Measurements from ENCODE around the gene ZNF681.
"Not testable (repeated sequence)": the region's sequence is repeated elsewhere in the genome, so short reads cannot be mapped to it uniquely, and the experiment has no call there.

The ZNF681 gene

DNA sequence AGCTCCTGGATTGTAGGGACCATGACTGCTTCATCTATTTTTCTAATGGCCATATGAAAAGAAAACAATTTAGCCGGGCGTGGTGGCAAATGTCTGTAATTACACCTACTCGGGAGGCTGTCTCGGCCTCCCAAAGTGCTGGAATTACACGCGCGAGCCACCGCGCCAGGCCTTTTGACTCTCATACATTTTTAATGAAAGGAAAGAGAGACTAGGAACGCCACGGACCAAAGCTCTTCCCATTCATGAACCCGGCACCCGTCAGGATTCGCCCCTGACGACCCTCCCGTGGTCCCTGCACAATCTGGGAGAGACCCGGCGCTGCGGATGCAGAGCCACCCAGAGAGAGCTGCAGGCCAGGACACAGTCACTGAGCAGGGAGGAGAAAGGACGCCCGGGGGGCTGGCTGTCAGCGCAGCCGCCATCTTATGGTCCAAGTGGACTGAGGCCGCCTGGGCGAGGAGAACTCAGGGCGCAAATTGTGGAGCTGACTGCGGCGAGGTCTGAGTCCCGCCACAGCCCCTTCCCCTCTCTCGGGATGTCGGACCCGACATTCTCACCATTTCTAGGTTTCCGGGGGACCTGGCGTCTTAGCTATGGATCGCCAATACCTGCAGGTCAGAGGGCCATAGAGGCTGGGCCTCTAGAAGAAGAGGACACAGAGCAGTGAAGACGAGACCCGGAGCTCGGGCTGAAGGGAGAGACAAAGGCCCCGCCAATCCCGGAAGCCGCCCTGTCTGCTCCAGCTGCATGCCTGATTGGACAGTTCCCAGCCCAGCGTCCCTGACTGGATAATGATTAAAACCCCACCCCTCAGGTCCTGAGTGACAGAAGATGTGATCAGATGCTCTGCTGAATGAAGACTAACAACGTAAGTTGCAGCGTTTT lies at the start of gene ZNF681:
Gene ZNF681, minus strand, starts transcription at position 705 of the 888 bp plus-strand sequence. Its CDS starts 142 bp downstream, at position 563.
- DNase-seq (ENCODE audit: low read depth), result peak; percentile 86

GRCh38 chr19:23804676-23805075 lies 46.0 kb upstream of the ZNF681 start:
- DNase-seq (ENCODE audit: low read depth), result no peak

DNA sequence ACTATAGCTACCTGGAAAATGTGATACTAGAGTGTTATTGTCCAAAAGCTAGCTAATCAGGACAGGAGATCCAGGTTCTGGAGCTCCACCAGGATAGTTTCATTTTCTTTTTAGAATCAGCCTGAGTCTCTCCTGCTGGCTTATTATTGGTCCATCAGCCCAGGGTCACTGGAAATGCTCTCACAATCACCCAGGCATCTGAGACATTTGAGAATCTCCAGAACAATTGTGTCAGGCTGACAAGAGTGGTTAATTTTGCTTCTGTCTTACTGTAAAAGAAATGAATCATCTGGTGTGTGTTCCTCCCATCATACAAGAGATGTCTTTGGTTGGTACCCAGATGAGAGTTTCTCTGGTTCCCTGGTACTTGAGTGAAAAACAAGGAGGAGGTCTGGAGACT lies 43.6 kb upstream of the ZNF681 start:
- no peak for DNase-seq (ENCODE audit: low read depth)

GRCh38 chr19:23801803-23802202 lies 43.1 kb upstream of the ZNF681 start:
- no peak for DNase-seq (ENCODE audit: low read depth)

DNA sequence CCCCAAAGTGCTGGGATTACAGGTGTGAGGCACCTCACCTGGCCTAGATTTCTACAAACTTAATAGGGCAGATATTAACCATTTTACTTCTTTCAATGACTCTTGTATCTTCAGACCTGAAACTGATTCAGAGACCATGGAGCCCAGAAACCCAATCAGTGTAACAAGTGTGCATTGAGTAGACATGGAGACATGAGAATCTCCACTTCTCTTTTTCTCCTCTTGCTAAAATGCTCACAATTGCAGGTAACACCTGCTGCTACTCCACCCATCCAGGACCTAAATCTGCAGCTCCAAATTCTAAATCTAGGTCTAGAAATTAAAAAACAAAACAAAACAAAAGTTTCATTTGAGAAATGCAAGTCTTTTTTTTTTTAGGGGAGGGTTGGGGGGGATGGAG lies 42.2 kb upstream of the ZNF681 start:
- DNase-seq (ENCODE audit: low read depth), result no peak

- DNase-seq (ENCODE audit: low read depth), result no peak
Measured at GRCh38 chr19:23800271-23800670, 41.6 kb upstream of the ZNF681 start.

GRCh38 chr19:23799321-23799720 lies 40.6 kb upstream of the ZNF681 start:
- DNase-seq (ENCODE audit: low read depth), result no peak

GRCh38 chr19:23795462-23795861 lies 36.8 kb upstream of the ZNF681 start:
- no peak for DNase-seq (ENCODE audit: low read depth)

- DNase-seq (ENCODE audit: low read depth), result no peak
Measured at GRCh38 chr19:23792784-23793183, 34.1 kb upstream of the ZNF681 start.

DNA sequence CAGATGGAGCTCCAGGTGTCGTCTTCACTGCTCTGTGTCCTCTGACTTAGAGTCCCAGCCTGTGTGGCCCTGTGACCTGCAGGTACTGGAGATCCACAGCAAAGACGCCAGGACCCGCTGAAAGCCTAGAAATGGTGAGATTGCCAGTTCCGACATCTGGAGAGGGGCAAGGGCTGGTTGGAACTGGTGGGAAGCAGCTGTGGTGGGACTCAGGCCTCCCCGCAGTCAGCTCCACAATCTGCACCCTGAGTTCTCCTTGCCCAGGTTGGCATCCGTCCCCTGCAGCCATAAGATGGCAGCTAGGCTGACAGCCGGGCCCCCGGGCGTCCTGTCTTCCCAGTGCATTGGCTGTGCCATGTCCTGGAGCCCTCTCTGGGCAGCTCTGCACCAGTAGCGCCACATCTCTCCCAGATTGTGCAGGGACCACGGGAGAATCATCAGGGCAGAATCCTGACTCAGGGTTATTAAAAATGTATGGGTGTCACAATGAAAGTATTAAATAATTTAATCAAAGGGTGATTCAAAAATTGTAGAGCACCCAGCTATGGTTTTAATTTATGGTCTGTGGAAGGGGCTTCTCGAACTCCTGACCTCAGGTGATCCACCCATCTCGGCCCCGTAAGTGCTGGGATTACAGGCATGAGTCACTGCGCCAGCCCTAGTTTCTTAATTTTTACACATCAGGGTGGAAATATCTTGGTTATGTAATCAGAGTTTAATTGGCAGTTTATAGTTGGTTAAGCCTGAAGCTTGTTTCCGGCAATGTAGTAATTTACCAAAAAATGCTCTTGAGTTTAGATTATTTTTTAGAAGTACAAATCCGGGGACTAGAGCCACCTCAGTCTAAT lies 32.2 kb upstream of the ZNF681 start:
- no peak for DNase-seq (ENCODE audit: low read depth)

DNA sequence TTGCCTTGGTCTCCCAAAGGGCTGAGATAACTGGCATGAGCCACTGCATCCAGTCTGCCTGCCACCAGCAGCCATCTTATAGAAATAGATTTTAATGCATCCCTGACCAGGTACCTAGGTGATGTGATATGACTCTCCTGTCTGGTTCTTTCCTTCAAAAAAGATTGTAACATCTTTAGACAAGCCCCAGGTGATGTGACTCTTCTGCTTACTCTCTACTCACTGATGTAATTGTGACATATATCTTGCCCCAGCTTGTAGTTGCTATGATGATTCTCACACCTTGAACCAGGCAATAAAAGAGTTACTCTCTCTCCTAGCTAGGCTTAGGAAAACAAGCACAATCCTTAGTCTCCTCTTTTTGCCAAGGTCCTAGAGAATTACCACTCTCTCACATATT lies 30.6 kb upstream of the ZNF681 start:
- no peak for DNase-seq (ENCODE audit: low read depth)

DNA sequence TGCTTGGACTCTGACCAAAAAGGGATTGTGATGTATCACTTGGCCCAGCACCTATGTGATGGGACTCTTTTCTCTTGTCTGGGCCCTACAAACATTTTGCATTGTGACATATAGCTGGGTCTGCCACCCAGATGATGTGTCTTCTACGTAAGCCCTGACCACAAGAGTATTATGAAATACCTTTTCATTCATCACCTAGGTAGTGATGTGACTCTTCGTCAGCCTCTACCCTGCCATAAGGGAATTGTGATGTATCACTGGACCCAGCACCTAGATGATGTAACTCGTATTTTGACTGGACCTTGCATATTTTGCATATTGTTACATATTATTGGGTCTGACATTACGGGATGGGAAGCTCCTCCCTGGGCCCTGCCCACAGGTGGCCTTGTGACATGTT lies 29.7 kb upstream of the ZNF681 start:
- DNase-seq (ENCODE audit: low read depth), result no peak

DNA sequence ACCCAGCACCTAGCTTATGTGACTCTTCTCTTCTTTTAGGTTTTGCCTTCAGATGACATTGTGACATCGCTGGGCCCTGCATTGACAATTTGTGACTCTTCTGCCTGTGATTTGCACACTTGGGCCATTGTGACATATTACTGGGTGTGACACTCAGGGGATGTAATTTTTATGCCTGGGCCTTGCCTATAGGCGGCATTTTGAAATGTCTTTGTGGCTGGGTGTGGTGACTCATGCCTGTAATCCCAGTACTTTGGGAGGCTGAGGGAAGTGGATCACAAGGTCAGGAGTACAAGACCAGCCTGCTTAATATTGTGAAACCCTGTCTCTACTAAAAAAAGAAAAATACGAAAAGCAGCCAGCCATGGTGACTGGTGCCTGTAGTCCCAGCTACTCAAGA lies 28.4 kb upstream of the ZNF681 start:
- peak; percentile 14 for DNase-seq (ENCODE audit: low read depth)

GRCh38 chr19:23785982-23786381 lies 27.3 kb upstream of the ZNF681 start:
- DNase-seq (ENCODE audit: low read depth), result no peak

DNA sequence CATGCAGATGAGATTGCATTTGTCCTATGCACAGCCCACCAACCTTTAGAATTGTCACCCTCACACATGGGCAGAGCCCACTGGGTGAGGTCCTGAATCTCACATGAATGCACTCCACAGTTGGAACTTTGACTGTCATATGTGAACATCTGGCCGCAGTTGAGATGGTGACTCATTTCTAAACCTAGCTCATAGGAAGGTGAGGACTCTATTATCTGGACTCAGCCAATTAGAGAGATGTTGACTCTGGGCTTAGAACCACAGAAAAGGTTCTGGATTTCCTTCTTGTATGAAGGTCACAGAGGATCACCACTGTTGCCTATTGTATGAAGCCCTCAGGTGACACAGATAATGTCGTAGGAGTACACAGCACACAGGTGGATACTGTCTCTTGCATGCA lies 25.6 kb upstream of the ZNF681 start:
- DNase-seq (ENCODE audit: low read depth), result no peak

DNA sequence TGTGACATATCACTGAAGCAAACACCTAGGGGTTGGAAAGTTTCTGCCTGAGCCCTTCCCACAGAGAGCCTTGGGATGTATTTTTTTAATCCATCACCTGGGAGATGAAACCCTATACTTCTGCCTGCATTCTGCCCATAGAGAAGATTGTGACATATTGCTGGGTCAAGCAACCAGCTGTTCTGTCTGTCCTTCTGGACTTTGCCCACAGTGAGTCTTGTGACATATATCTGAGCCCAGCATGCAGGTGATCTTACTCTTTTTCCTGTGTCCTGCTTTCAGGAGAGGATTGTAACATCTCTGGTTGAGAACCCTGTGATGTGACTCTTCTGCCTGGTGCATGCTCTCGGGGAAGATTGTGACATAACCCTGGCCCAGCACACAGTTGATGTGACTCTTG lies 24.9 kb upstream of the ZNF681 start:
- no peak for DNase-seq (ENCODE audit: low read depth)

- DNase-seq (ENCODE audit: low read depth), result no peak
Measured at GRCh38 chr19:23779645-23780044, 21.0 kb upstream of the ZNF681 start.

DNA sequence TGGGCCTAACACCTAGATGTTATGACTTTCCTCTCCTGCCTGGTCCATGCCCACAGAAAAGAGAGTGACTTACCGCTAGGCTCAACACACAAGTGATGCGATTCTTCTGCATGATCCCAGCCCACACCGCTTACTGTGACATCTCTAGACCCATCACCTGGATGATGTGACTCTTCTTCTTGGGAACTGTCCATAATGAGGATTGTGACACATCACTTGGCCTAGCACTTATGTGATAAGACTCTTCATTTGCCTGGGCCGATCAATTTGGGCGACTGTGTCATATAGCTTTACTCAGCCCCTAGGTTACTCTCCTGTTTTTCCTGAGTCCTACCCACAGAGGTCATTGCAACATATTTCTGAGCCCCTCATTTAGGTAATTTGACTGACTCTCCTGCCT lies 19.9 kb upstream of the ZNF681 start:
- no peak for DNase-seq (ENCODE audit: low read depth)

GRCh38 chr19:23778036-23778435 lies 19.3 kb upstream of the ZNF681 start:
- not testable (repeated sequence) for DNase-seq (ENCODE audit: low read depth)

DNA sequence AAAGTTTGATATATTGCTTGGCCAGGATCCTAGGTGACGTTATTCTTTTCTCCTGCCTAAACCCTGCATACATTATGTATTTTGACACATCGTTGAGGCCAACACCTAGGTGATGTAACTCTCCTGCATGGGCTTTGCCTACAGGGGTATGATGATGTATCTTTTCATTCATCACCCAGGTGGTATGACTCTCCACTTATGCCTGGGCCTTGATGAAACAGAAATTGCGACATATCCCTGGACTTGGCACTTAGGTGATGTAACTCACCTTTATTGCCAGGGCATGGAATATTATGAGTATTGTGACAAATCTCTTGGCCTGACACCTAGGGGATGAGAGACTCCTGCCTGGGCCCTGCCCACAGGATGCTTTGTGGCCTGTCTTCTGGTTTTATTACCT lies 18.5 kb upstream of the ZNF681 start:
- no peak for DNase-seq (ENCODE audit: low read depth)

GRCh38 chr19:23776507-23777205 lies 18.0 kb upstream of the ZNF681 start:
- no peak for DNase-seq (ENCODE audit: low read depth)

DNA sequence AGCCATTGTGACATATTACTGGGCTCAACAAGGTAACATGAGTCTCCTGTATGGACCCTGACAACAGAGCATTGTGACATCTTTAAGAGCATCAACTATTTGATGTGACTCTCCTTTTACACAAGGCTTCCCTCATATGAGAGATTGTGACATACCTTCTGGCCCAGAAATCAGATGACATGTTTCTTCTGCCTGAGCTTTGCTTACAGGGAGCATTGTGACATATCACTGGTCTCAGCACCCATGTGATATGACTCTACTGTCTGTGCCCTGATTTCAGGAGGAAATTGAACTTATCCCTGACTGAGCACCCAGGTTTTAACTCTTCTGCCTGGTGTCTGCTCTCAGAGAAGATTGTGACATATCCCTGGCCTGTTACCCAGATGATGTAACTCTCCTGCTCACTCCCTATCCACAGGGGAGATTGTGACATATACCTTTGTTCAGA lies 15.9 kb upstream of the ZNF681 start:
- DNase-seq (ENCODE audit: low read depth), result peak; percentile 43

Data from fibroblast of gingiva (primary cell).